Fibroblast of villous mesenchyme (primary cell): ENCODE measurements around the gene MAL. TPM values are rescaled to one million over a fixed set of nuclear protein-coding genes. Genes with fewer than 3 reads are reported as not detected.

Experiments used
- DNase-seq: peaks from one replicate; pipeline ENCODE4 v3.0.0-alpha.2; 2010; ENCODE audit warnings: low read depth
- H3K4me3 ChIP-seq: 2 replicates; pipeline ENCODE4 v1.5.1; 2011; ENCODE audit warnings: low read depth, mild to moderate bottlenecking, low read length
- total RNA-seq: library from RNA; depleted of rRNA; stranded (reverse); fragments of >200 nt; gene quantifications from 2 replicates; pipeline ENCODE4 v1.2.3, GENCODE V29; 2012
- TF ChIP-seq, protein P1 (sequence below): IDR thresholded peaks from 2 replicates; pipeline ENCODE4 v1.5.1; 2012; ENCODE audit warnings: low read depth, mild to moderate bottlenecking, low read length; ENCODE audit not compliant: insufficient read depth

Gene MAL
- total RNA-seq, 1 donor: not detected

DNA sequence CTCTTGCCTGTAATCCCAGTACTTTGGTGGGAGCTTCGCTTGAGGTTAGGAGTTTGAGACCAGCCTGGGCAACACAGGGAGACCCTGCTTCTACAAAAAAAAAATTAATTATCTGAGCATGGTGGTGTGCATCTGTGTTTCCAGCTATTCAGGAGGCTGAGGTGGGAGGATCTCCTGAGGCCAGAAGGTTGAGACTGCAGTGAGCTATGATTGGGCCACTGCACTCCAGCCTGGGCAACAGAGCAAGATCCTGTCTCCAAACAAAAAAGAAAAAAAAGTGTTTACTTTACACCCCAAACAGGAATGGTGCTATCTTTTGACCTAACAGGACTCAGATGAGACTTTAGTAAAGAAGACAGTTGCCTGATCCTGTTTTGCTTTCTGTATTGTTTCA is 35.6 kb downstream of the MAL start:
- TF ChIP-seq, protein P1, sequence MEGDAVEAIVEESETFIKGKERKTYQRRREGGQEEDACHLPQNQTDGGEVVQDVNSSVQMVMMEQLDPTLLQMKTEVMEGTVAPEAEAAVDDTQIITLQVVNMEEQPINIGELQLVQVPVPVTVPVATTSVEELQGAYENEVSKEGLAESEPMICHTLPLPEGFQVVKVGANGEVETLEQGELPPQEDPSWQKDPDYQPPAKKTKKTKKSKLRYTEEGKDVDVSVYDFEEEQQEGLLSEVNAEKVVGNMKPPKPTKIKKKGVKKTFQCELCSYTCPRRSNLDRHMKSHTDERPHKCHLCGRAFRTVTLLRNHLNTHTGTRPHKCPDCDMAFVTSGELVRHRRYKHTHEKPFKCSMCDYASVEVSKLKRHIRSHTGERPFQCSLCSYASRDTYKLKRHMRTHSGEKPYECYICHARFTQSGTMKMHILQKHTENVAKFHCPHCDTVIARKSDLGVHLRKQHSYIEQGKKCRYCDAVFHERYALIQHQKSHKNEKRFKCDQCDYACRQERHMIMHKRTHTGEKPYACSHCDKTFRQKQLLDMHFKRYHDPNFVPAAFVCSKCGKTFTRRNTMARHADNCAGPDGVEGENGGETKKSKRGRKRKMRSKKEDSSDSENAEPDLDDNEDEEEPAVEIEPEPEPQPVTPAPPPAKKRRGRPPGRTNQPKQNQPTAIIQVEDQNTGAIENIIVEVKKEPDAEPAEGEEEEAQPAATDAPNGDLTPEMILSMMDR: no peak

GRCh38 chr2:95061601-95062183 is 36.2 kb downstream of the MAL start:
- no peak for DNase-seq
- no peak overlapping the region for H3K4me3 ChIP-seq
- TF ChIP-seq, protein P1: no peak

More for the DNA sequence above, 35.6 kb downstream of the MAL start:
- H3K4me3 ChIP-seq: no peak overlapping the region
- no peak for DNase-seq

- H3K4me3 ChIP-seq: no peak overlapping the region
- DNase-seq: no peak
- TF ChIP-seq, protein P1: no peak
Observed at GRCh38 chr2:95062242-95063085, 37.0 kb downstream of the MAL start.

DNA sequence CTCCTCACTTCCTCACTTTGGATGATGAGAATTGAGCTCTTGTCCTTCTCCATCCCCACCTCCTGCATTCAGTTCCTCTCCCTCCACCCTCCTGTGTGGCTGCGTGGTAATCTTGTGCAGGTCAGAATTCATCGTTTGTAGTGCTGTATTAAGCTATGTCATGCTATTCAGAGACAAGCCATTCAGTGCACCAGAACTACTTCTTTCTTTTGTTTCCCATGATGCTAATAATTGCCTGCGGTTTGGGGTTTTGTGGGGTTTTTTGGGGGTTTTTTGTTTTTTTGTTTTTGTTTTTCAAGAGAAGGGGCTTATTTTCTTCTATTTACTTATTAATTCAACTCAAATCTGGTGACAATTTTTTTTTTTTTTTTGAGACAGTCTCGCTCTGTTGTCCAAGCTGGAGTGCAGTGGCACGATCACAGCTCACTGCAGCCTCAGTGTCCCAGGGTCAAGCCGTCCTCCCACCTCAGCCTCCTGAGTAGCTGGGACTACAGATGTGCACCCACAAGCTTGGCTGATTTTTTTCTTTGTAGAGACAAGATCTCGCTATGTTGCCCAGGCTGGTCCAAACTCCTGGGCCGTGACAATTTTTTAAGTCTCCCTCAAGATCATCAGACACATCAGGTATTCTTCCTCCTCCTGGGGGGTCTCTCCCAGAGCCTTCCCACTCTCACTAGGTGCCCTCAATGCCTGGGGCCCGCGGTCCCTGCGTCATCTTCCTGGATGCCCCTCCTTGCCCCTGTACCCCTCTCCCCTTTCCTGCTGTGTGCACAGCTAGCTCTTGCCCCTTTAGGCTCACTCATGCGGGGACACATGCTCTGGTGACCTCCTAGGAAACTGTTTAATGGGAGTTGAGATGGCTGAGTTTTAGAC is 37.8 kb downstream of the MAL start:
- no peak for DNase-seq
- no peak overlapping the region for H3K4me3 ChIP-seq
- TF ChIP-seq, protein P1: no peak

GRCh38 chr2:95068256-95068655 is 42.7 kb downstream of the MAL start:
- TF ChIP-seq, protein P1: no peak
- H3K4me3 ChIP-seq: no peak overlapping the region

DNA sequence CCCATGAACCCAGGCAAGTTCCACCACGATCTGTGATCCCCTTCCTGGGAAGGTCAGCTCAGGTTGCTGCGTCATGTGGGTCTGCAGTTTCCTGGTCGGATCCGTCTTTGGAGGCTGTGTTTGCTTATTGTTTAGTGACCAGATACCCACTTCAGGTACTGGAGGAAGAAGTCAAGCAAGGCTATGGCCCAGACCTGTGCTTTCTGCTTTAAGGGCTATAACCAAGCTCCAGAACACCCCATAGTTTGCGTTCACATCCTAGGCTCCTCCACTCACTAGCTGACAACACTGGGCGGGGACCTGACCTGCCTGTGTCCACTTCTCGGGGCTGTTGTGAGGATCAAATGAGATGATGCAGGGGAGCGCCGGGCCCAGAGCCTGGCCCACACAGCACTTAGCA is 44.0 kb downstream of the MAL start:
- TF ChIP-seq, protein P1: no peak
- no peak overlapping the region for H3K4me3 ChIP-seq

More at GRCh38 chr2:95068256-95068655, 42.7 kb downstream of the MAL start:
- DNase-seq: no peak

More for the DNA sequence above, 44.0 kb downstream of the MAL start:
- no peak for DNase-seq
